Retinal pigment epithelial cell (primary cell): ENCODE measurements around the gene PLP2.

Experiments used
- DNase-seq: peaks from one replicate; pipeline ENCODE4 v3.0.0-alpha.2; 2010; ENCODE audit warnings: low read depth
- H3K4me3 ChIP-seq: 2 replicates; pipeline ENCODE4 v1.5.1; 2011; ENCODE audit warnings: mild to moderate bottlenecking, low read length, control low read depth, moderate library complexity
- CTCF ChIP-seq: conservative IDR thresholded peaks from 2 replicates; pipeline ENCODE4 v1.5.1; 2011; ENCODE audit warnings: low read depth, low read length, control low read depth, inconsistent platforms

Gene PLP2

DNA sequence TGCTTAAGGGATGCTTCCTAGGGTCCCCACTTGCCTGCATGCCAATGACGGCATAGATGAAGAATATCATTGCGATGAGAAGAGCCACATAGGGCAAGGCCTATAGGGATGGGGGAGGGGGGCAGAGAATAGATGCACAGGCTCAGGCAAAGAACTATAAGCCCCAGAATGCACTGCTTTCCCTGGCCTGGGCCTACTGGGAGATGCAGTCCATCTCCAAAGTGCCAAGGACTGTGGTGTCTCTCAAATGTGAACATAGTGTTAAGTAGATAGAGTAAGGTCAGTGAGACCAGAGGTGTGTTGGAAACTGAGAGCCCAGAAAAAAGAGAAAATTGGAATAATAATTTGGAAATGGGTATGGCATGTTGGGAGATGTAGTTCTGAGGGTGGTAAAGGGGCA is 40.5 kb downstream of the PLP2 start:
- no peak for DNase-seq
- H3K4me3 ChIP-seq = no peak overlapping the region
- no peak for TF ChIP-seq CTCF

DNA sequence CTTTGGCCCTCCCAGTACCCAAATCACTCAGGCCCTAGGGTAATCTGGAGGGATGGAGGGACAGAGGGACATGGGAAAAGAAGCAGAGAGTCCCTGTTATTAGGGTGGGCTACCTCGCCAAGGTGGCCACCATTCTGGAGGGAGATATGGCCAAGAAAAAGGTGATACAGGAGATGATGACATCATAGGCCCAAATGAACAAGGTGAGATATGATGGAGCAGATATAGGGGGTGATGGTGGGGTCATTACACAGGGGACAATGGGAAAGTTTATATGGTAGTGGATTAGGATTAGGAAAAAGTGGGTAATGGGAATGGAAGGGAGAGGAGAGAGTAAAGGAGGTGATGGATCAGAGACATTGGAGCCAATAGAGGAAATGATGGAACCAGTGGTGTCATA is 41.2 kb downstream of the PLP2 start:
- no peak for TF ChIP-seq CTCF
- no peak for DNase-seq
- no peak overlapping the region for H3K4me3 ChIP-seq

DNA sequence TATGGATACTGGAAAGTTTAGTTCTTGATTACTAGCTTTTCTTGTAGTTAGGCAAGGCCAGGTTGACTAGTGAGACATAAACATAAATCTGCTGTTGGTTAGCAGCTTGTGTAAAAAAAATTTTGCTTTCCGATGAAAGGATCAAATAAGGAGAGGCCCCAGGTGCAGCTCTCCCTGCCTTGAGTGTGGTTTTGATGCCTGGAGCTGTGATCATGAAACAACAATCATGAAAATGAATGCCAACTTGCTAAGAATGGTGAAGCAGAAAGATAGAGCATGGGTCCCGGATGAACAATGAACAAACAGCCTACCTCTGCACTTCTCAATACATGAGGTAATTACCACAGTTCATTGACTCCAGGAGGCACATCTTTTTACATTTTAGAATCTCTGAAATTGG is 42.7 kb downstream of the PLP2 start:
- no peak for DNase-seq
- no peak overlapping the region for H3K4me3 ChIP-seq
- no peak for TF ChIP-seq CTCF

DNA sequence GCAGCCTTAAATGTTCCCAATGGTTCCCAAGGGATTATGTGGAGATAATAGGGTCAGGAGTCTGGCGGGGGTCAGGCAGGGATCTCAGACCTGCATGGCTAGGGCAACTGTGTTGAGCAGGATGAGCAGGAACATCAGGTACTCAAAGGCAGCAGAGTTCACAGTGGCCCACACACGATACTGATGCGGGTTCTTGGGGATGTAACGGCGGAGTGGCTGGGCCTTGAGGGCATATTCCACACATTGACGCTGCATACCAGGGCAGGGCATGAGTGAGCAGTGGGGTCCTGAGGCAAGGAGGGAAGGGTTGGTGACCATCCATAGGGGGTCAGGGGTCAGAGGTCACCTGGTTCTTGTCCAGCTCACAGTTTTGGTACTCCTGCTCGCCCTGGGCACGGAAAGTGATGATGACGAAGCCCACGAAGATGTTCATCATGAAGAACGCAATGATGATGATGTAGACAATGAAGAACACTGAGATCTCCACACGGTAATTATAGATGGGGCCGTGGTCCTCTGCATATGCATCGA is 43.4 kb downstream of the PLP2 start:
- TF ChIP-seq CTCF = no peak
- DNase-seq = no peak
- no peak overlapping the region for H3K4me3 ChIP-seq

DNA sequence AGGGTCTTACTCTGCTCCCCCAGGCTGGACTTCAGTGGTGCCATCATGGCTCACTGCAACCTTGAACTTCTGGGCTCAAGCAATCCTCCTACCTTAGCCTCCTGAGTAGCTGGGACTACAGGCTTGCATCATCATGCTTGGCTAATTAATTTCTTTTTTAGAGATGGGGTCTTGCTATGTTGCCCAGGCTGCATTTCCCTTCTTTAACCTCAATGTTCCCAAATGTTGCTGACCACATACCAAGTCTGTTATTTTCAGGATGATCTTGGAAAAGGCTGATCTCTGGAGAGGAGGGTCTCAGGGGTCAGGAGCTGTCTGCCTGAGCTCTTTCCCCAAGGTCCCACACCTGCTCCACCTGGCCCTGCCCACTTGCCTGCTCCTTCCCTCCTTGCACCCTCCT is 48.4 kb downstream of the PLP2 start:
- H3K4me3 ChIP-seq = no peak overlapping the region
- TF ChIP-seq CTCF = no peak
- DNase-seq = no peak

DNA sequence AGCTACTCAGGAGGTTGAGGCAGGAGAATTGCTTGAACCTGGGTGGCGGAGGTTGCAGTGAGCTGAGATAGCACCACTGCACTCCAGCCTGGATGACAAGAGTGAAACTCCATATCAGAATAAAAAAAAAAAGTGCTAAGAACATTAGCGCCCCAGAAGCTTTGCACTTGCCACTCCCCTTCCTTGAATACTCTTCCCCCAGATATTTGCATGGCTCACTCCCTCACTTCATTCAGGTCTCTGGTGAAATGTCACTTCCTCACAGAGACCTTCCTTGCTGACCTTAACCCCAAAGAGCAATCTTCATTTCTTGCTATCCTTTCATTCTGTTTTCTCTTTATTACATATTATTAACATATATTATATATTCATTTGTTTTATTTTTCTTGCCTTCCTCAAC is 50.2 kb downstream of the PLP2 start:
- H3K4me3 ChIP-seq = no peak overlapping the region
- DNase-seq = no peak
- TF ChIP-seq CTCF = no peak
